HG03342 (cell line): ENCODE results near the gene IRX4.

Experiments
- ATAC-seq: cut with Tn5 transposase; IDR thresholded peaks from one replicate; pipeline ENCODE4 v1.9.1; 2021; ENCODE audit warnings: mild to moderate bottlenecking, moderate library complexity; ENCODE audit not compliant: unreplicated experiment

The IRX4 gene

DNA sequence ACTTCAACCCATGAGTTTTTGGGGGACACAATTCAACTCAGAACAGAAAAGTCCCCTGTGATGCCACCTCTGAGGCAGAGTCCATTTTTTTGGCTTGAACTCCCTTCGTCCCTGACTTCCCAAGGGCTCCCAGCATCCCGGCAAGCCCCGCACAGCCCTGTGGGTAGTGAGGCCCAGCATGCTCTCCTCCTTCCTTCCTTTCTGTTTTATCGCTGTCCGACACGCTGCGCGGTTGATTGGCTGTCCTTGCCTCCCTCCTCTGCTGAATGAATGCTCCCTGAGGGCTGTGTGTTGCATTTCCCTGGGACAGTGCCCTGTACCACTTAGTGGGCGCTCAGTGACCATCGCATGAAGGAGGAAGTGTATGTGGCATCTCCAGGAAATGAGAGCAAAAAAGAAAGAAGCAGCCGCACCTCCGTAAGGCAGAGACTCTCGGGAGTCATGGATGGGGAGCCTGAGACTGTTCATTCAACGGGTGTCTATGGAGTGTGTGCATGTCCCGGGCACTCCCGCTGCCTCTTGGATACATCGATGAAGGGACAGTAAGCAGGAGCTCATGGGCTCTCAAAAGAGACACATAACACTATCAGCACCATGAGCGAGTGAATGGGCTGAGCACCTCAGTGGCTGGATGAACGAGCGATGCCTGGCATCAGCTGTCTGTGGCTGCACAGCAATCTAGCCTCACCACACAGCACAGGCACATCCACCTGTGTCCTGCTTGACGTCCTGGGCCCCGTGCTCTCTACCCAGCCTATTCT is 10.1 kb upstream of the IRX4 start:
- ATAC-seq = no peak

DNA sequence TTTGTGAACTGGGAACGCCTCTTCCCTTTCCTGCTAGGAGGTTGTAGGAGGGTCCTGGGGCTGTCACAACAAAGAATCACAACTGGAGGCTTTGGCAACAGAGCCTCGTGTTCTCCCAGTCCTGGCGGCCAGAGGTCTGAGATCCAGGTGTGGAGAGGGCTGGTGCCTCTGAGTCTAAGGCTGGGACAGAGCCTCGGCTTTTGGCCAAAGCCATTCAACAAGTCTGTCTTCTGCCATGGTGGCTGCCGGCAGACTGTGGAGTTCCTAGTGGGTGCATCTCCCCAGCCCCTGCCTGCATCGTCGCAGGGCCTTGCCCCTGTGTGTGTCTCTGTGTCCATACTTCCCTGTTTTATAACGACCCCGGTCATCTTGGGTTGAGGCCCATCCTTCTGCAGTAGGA is 9.5 kb upstream of the IRX4 start:
- ATAC-seq = no peak

DNA sequence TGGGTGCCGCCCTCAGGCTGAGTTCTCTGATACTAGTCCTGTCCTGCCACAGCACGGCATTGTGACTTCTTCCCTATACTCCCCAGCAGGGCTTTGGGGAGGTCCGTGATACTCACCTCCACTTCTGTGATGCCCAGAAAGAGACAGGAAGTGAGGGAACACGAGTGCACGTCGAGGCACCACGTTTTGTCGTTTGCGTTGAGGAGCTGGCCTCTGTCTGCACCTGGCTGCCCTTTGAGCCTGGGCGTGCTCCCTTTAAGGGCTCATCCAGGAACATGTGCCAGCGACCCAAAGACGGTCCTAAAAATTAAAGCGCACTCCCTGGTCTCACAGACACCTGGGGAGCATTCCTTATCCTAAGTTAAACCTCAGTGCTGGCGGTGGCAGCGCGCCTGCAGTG is 8.7 kb upstream of the IRX4 start:
- no peak for ATAC-seq

DNA sequence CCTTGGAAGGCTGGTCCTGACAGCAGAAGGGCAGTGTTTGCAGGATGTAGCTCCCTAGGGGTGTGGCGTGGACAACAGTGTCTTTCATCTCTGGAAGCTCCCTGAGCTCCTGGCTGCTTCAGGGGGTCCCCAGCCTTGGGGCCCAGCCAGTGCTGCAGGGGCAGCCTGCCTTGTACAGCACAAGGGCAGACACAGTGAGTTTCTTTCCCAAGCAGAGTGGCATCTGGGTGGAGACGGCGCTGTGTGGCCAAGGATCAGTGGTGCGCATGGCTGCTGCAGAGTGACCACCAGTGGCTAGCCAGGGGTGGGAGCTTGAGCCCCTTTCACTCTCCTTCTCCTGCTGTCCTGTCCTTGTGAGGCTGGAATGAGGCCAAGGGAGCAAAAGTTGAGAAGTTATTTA is 7.6 kb upstream of the IRX4 start:
- ATAC-seq = no peak

DNA sequence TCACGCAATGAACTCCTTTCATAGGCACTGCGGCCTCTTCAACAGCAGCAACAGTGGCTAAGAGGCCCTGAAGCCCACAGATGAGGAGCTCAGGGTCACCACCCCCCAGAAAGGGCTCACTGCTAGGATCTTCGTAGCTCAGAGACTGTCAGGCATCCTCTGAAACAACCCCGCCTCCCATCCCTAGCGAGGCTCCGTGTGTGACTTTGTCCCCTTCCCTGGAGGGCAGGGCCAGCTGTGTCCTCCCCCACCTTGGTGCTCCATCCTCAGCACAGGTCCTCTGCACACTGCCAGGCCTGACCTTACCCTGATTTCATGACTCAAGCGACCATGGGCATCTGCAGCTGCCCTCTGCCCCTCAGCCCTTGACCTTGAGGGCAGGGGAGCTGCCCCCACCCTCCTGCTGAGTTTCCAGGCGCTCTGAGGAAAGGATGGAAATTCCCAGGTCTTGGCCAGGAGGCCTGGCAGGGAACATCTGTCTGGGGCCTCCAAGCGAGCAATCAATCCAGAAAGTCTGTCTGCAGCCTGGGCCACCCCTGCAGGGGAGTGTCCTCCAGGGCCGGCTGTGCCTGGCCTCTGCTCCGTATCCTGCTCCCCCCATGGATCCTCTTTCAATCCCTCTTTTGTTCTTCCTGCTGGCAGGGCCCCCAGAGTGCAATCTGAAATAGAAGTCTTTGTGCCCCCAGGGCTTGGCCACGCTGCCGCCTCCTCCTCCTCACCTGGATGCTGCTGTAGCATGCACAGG is 6.8 kb upstream of the IRX4 start:
- ATAC-seq = no peak

DNA sequence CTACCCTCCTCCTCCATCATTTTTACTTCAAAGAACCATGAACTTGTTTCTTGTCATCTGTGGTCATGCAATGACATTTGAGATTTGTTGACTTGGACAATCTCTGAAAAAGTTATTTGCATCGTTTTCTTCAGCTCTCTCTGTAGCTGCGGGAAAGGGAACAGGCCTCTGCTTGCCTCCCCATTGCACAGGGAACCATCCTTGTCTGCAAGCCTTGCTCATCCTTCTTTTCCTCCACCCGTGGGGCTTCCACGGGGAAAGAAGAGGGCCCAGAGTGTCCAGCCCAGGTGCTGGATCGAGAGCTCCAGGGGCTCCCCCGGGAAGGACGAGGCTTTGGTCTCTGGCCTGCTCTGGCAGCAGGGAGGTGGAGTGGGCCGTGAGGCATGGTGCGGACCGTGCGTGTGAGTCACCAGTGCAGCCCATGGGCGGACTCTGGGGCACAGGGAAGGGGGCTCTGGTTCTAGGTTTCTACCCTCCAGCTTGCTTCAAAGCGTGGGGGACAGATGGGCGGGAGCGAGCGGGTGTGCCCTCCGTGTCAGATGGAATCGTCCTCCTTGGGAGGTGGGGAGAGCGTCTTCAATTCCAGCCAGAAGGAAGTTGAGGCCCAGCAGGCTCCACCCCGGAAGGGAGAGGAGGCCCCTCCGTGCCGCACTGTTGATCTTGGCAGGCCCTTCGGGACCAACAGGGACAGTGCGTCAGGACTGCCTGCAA is 6.0 kb upstream of the IRX4 start:
- no peak for ATAC-seq

DNA sequence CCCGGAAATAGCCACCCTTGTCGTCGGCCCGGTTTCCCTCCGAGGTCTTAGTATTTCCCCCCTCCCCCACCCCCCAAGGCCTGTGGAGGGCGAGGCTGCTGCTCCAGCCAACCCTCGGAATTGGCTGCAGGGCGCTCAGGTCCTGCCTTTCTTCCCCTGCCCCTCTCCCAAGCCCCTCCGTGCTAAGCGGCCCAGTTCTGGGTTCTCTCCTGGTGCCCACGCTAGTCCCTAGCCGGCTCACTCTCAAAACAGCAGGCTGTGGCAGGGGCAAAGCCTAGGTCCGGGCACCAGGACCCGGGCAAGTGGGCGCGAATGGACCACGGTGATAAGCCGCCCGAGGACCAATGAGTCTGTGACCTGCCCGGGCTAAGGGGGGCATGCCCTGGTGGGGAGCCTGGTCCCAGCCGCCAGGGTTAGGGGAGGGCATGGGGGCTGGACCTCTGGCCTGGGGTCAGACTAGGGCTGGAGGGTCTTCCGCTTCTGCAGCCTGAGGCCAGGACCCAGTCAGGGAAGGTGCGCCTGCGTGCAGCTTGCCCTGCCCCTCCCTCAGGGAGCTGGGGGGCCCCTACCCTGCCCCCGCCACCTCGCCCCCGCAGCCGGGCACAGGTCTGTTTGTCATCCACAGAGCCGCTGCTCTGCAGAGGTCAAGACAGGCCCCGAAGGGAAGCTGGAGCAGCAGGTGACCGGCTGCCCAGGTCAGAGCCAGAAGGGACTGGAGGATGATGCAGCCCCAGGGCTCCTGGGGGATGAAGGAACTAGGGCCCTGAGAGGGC is 5.0 kb upstream of the IRX4 start:
- ATAC-seq = no peak

DNA sequence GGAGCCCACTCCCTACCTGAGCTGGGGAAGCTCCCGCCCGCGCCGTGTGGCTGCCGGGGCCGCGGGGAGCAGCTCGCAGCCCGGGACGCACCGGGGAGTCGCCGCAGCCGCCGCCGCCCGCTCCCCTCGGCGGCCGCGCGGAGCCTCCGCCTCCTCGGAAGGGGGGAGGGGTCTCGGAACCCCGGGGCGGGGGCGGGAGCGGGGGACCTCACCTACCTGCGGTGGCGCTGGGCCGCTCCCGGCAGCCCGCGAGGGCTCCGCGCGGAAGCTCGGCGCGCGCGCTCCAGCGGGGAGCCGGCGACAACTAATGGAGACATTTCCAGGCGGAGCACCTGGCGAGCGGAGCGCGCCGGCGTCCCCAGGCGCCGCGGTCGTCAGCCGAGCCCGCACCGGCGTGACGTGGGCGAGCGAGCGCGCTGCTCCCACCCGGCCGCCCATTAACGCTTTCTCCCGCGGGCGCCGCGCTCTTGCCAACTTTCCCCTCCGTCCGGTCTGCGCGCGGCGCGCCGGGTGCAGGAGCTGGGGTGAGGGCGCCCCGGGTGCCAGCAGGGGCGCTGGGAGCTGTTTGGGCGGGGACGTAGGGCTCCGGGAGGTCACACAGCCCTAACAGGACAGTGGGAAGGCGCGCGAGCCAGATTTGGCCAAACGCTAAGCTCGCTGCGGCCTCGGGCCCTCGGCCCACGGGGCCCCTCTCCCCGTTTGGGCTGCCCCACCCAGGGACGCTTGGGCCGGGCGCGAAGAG is 4.3 kb upstream of the IRX4 start:
- no peak for ATAC-seq

DNA sequence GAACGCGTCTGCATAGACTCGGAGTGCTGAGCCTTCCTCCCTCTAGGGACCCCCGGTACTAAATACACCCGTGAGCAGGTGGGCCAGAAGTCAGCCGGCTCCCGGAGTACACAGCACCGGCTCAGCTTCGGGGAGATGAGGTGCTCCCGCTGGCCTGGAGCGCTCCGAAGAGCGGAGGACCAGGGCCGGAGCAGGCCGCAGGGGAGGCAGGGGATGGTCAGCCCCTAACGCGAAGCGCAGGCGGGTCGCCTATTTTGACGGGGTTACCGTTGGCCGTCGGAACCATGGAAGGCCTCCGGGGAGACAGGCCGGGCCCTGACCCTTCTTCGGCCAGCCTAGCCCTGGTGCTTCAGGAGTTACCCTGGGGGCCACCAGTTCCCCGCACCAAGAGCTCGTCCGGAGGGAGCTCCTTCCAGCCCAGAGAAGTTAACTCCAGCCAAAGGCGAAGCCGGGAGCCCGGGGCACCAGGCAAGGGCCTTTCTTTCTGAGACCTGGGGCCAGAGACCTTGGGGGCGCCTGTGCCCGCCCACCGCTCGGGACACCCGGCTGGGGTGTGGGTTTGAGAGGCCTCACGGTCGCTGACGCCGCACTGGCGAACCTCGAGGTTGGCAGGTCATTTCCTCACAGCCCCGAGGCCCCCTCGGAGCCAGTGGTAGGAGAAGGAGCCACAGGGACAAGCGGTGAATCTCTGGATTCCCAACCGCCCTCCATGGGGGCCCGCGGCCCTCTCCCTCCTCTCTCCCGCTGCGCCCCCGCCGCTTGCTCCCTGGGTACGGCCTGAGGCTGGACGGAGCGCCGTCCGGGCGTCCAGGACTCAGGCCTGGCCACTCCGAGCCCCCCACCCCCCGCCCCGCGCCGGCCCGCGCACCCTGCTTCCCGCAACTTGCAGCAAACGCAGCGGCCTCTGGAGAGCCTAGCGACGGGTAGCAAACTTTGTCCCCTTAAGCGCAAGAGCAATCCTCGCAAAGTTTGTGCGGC is 3.4 kb upstream of the IRX4 start:
- ATAC-seq = no peak

DNA sequence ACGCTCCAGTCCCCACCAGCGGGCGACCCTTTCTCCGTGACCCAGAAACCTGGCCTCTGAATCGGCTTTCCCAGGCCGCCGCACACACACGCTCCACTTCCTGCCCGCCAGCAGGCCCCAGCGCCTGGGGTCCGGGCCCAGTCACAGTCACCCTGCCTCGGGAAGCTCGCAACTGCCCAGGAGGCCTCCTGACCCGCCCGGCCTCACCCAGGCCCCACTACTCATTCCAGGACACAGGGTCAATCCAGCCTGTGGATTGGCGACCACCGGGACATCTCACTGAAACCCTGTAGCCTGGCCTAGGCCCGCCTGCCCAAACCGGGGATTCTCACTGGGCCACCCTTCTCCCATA is 2.7 kb upstream of the IRX4 start:
- no peak for ATAC-seq

DNA sequence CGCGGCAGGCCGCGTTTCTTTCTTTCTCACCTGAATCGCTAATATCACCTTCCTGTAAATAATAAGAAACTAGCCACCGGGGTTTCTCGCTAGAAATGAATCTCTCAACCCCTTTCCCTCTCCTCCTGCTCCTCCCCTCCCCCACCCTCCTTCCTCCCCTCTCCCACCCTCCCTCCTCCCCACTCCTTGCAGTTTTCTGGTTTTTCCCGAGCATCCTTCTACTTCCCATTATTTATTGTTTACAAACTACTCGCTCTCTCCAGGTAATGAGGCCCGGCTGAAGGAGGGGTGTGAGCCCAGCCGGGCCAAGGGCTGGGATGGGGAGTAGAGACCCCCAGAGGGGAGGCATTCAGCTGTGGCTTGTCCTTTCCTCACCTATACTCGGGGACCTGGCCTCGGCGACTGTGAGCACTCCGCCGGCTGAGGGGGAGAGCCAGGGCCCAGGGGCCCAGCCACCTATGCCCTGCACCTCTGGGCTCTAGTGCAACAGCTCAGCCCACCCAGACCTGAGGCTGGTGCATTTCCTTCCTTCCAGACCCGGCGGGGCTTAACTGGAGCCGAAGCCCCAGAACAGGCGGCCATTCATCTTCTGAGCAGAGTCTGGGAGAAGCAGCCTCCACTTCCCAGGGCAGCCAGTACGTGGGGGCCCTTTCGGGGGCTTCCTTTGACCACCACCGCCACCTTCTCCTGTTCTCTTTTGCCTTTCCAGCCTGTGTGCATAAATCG is 2.1 kb upstream of the IRX4 start:
- ATAC-seq = no peak

DNA sequence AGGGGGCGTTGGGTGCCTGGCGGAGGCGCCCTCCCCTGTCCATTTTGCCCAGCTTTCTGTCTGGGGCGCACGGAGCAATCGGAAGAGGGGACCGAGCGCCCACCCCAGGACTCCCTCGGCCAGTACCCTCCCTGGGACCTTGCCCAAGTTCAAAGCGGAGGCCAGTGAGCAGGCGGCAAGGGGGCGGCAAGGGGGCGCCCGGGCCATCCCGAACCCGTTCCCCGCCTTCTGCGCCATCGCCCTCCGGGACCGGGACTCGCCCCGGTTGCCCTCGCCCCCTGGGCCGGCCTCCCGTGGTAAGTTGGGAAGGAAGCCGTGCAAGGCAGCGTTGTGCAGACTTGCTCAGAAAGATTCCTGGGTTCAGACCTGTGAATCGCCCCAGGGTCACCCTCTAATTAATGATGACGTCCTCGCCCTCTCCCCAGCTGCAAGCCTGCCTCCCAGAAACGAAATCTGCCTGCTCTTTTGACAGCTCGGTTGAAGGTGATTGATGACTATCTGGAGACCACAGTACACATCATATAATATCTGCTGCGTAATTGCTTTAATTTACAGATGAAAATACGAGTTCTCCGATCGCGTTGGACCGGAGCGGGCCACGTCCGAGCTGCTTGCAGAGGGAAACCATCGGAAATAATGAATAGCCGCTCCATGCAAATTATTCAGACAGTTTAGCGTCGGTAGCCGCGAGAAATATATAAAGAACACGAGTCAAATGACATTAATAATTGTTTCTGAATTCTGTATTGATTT is 1.4 kb upstream of the IRX4 start:
- ATAC-seq = no peak

DNA sequence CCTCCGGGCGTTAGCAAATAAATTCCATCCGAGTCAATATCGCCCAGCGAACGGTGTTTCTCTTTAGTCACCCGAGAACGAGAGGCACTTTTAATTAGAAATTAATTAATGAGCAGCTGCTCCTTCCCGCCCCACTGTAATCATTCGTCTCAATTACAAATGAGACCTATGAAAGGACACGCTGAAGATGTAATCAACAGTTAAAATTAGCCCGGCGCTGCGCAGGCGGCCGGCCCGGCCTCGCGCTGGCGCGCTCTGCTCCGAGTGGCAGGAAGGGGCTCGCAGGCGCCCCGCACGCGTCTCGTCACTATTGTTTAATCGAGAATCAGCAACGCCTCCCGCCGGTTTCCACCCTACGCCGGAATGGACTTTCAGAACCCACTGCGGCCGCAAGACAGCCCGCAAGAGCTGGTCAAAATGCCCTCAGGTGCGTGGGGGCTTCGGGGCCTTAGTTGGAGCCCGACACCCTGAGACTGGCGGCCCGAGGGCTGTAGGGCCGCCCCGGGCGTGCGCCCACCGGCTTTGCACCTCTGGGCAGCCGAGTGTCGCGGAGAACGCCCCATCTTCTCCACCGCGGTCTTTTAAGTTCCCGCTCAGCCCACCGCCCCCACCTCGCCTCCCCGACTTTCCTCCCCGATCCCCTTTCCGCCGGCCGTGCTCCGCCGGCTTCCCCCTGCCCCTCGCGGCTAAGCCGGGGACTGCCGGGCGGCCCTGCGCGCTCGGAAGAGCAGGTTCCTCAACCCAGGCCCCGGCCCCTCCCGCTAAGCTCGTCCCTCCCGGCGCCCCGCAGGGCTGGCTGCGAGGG is 597 bp upstream of the IRX4 start:
- no peak for ATAC-seq

DNA sequence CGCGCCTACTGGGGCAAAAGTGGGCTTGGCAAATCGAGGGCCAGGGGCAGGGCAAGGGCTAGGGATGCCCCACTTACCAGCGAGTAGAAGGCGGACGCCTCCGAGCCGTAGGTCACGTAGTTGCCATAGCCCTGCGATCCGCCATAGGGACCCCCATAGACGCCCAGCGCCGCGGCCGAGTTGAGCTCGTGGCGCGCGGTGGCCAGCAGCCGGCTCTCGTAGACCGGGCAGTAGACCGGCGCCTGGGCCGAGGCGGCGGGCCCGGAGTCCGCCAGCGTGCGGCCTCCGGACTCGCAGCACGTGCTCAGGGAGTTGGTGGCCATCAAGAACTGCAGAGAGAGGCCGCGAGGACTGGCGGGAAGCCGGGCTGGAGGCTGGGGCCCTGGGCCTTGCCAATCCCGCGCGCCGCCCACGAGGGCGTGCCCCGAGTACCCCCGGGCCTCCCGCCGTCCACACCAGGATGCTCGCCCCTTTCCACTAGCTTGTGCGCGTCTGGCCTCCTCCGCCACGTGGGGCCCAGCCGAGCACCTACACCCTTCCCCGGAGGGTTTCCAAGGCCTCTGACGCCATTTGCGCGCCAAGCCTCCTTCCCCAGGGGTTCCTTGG is 891 bp downstream of the IRX4 start:
- ATAC-seq = no peak

DNA sequence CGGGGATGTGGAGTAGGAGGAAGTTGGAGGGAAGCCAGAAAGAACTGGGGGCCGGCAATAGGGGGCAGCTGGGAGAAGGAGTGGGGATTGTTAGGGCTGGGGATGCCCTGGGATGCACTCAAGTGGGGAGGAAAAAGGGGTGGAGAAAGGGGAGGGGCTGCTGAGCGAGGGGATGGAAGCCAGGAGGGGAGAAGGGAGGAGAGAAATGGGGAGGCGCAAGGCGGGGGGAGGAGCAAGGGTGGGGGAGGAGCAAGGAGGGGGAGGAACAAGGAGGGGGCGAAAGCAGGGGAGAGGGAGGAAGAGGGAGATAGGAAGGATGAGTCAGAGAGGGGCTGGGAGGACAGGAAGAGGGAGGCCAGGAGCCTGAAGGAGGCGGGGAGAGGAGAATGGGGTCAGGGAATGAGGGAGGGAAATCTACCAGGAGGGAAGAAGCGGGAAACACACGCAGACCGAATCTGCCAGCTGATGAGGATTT is 1.6 kb downstream of the IRX4 start:
- ATAC-seq = no peak

DNA sequence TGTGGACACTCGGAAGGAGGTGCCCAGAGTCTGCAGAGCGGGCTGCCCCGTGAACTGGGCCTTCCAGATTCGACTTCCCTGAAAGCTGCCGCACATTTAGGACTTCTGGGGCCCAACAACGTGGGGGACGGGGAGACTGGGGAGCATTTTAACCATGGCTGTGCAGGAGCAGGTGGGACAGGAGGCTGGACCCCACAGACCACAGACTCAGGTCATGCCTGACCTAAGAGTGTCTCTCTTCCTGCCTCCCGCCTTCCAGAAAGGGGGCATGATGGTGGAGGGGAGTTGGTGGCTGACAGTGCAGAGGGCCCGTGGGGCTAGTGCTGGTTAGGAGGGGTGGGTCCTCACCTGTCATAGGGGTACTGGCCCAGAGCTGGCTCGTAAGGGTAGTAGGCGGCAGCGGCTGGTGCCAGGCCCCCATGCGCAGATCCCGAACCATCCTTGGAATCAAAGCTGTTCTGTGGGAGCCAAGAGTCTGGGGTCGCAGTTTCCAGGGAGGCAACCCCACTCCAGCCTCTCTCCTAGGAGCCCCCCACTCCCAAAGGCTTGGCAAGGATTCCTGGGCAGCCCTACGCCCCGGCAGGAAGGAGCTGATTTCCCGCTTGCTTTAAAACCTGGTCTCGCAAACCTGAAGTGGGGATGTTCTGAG is 2.2 kb downstream of the IRX4 start:
- no peak for ATAC-seq
